ENCODE results near the gene SMAD2.

SMAD2 gene

GRCh38 chr18:47871288-47871687, 59.2 kb downstream of the SMAD2 start:
- H3K27ac ChIP-seq = no peak overlapping the region
- TF ChIP-seq ZFX (IDR thresholded peaks at IDR 0.05; ENCODE audit: borderline replicate concordance) = no peak
- no peak for TF ChIP-seq CTCF (IDR thresholded peaks at IDR 0.05)

GRCh38 chr18:47870605-47871004, 59.9 kb downstream of the SMAD2 start:
- no peak for TF ChIP-seq ZFX (IDR thresholded peaks at IDR 0.05; ENCODE audit: borderline replicate concordance)
- no peak for TF ChIP-seq CTCF (IDR thresholded peaks at IDR 0.05)
- H3K27ac ChIP-seq = no peak overlapping the region

- no peak overlapping the region for H3K27ac ChIP-seq
- no peak for TF ChIP-seq CTCF (IDR thresholded peaks at IDR 0.05)
- TF ChIP-seq ZFX (IDR thresholded peaks at IDR 0.05; ENCODE audit: borderline replicate concordance) = no peak
Measured at GRCh38 chr18:47868744-47869143, 61.7 kb downstream of the SMAD2 start.

- H3K27ac ChIP-seq = no peak overlapping the region
- TF ChIP-seq ZFX (IDR thresholded peaks at IDR 0.05; ENCODE audit: borderline replicate concordance) (no peak), CTCF (IDR thresholded peaks at IDR 0.05) (no peak)
Measured at GRCh38 chr18:47865183-47865582, 65.3 kb downstream of the SMAD2 start.

GRCh38 chr18:47863041-47863440, 67.4 kb downstream of the SMAD2 start:
- TF ChIP-seq ZFX (IDR thresholded peaks at IDR 0.05; ENCODE audit: borderline replicate concordance) (no peak), CTCF (IDR thresholded peaks at IDR 0.05) (no peak)
- no peak overlapping the region for H3K27ac ChIP-seq

- TF ChIP-seq CTCF (IDR thresholded peaks at IDR 0.05) (no peak), ZFX (IDR thresholded peaks at IDR 0.05; ENCODE audit: borderline replicate concordance) (no peak)
Measured at GRCh38 chr18:47858607-47859006, 71.9 kb downstream of the SMAD2 start.

GRCh38 chr18:47847635-47848034, 82.8 kb downstream of the SMAD2 start:
- H3K27ac ChIP-seq = no peak overlapping the region
- TF ChIP-seq ZFX (IDR thresholded peaks at IDR 0.05; ENCODE audit: borderline replicate concordance) = no peak
- TF ChIP-seq CTCF (IDR thresholded peaks at IDR 0.05) = no peak

More at GRCh38 chr18:47858607-47859006, 71.9 kb downstream of the SMAD2 start:
- H3K27ac ChIP-seq = no peak overlapping the region

Measured in 22Rv1 (cell line).